ENCODE results near the gene TMTC4.
"Not testable (repeated sequence)": the region's sequence is repeated elsewhere in the genome, so short reads cannot be mapped to it uniquely, and the experiment has no call there.

Gene TMTC4

GRCh38 chr13:100680131-100680530 is 5.5 kb upstream of the TMTC4 start:
- no peak for TF ChIP-seq MAX (IDR thresholded peaks at IDR 0.05; ENCODE audit: low read depth, low read length)
- no peak for TF ChIP-seq POLR2A (IDR thresholded peaks at IDR 0.05; ENCODE audit: extremely low read depth, insufficient read length)
- no peak for DNase-seq (ENCODE audit: low read depth)

GRCh38 chr13:100677128-100677527 is 2.5 kb upstream of the TMTC4 start:
- not testable (repeated sequence) for DNase-seq (ENCODE audit: low read depth); H3K4me3 ChIP-seq (ENCODE audit: low read depth, low read length)

More at GRCh38 chr13:100680131-100680530, 5.5 kb upstream of the TMTC4 start:
- H3K4me3 ChIP-seq (ENCODE audit: low read depth, low read length): no peak overlapping the region

GRCh38 chr13:100675661-100676129 is 1.1 kb upstream of the TMTC4 start:
- TF ChIP-seq POLR2A (IDR thresholded peaks at IDR 0.05; ENCODE audit: extremely low read depth, insufficient read length) (no peak), MYC (IDR thresholded peaks at IDR 0.05; ENCODE audit: low read depth, low read length) (no peak), MAX (IDR thresholded peaks at IDR 0.05; ENCODE audit: low read depth, low read length) (no peak; the same call in 1 of the 2 replicates), CTCF (IDR thresholded peaks at IDR 0.05; ENCODE audit: low read depth, low read length) (no peak)
- no peak overlapping the region for H3K4me3 ChIP-seq (ENCODE audit: low read depth, low read length)
- no peak for DNase-seq (ENCODE audit: low read depth)

GRCh38 chr13:100674872-100675660 is 471 bp upstream of the TMTC4 start:
- H3K4me3 ChIP-seq (ENCODE audit: low read depth, low read length): peak overlapping the region; percentile 69
- peak; percentile 99 for DNase-seq (ENCODE audit: low read depth)
- TF ChIP-seq MAX (IDR thresholded peaks at IDR 0.05; ENCODE audit: low read depth, low read length) (peak; percentile 62), POLR2A (IDR thresholded peaks at IDR 0.05; ENCODE audit: extremely low read depth, insufficient read length) (peak; percentile 53), MYC (IDR thresholded peaks at IDR 0.05; ENCODE audit: low read depth, low read length) (no peak; the same call in 1 of the 2 replicates), CTCF (IDR thresholded peaks at IDR 0.05; ENCODE audit: low read depth, low read length) (peak; percentile 8)

GRCh38 chr13:100673713-100674571 is 653 bp downstream of the TMTC4 start:
- TF ChIP-seq MAX (IDR thresholded peaks at IDR 0.05; ENCODE audit: low read depth, low read length) (peak; percentile 79), CTCF (IDR thresholded peaks at IDR 0.05; ENCODE audit: low read depth, low read length) (no peak), POLR2A (IDR thresholded peaks at IDR 0.05; ENCODE audit: extremely low read depth, insufficient read length) (peak; percentile 71), MYC (IDR thresholded peaks at IDR 0.05; ENCODE audit: low read depth, low read length) (peak; percentile 65)
- H3K4me3 ChIP-seq (ENCODE audit: low read depth, low read length): peak overlapping the region; percentile 61
- DNase-seq (ENCODE audit: low read depth): peak; percentile 95

GRCh38 chr13:100673376-100673712 is 1.3 kb downstream of the TMTC4 start:
- DNase-seq (ENCODE audit: low read depth): no peak
- peak overlapping the region; percentile 61 for H3K4me3 ChIP-seq (ENCODE audit: low read depth, low read length)
- no peak for TF ChIP-seq MAX (IDR thresholded peaks at IDR 0.05; ENCODE audit: low read depth, low read length)
- no peak for TF ChIP-seq POLR2A (IDR thresholded peaks at IDR 0.05; ENCODE audit: extremely low read depth, insufficient read length)
- no peak for TF ChIP-seq CTCF (IDR thresholded peaks at IDR 0.05; ENCODE audit: low read depth, low read length)
- TF ChIP-seq MYC (IDR thresholded peaks at IDR 0.05; ENCODE audit: low read depth, low read length): no peak

All from NB4 (cell line).